Hepatocyte (in vitro differentiated cells): ENCODE data around the gene HNRNPLL. TPM values are rescaled to one million over a fixed set of nuclear protein-coding genes. Genes with fewer than 3 reads are reported as not detected.

Experiments used
- DNase-seq: peaks from one replicate; pipeline ENCODE4 v3.0.0-alpha.2; 2016; ENCODE audit warnings: low spot score
- H2AFZ ChIP-seq: fragments of 200-600 bp; sonication (generic); 2 replicates; pipeline ENCODE4 v1.6.0; 2016; ENCODE audit warnings: antibody characterized with exemption, mild to moderate bottlenecking
- H3K27ac ChIP-seq: fragments of 200-600 bp; sonication (generic); 2 replicates; pipeline ENCODE4 v1.5.1; 2016; ENCODE audit warnings: mild to moderate bottlenecking
- H3K27me3 ChIP-seq: fragments of 200-600 bp; sonication (generic); 2 replicates; pipeline ENCODE4 v1.6.1; 2016
- H3K36me3 ChIP-seq: fragments of 200-600 bp; sonication (generic); replicated peaks from 2 replicates; pipeline ENCODE4 v1.5.1; 2016; ENCODE audit warnings: low read depth; ENCODE audit not compliant: insufficient read depth
- H3K4me1 ChIP-seq: fragments of 200-600 bp; sonication (generic); 2 replicates; pipeline ENCODE4 v1.5.1; 2016; ENCODE audit warnings: mild to moderate bottlenecking, moderate library complexity; ENCODE audit not compliant: insufficient read depth
- H3K4me2 ChIP-seq: fragments of 200-600 bp; sonication (generic); 2 replicates; pipeline ENCODE4 v1.6.0; 2016
- H3K4me3 ChIP-seq: fragments of 200-600 bp; sonication (generic); 2 replicates; pipeline ENCODE4 v1.5.1; 2016; ENCODE audit warnings: mild to moderate bottlenecking
- H3K79me2 ChIP-seq: fragments of 200-600 bp; sonication (generic); 2 replicates; pipeline ENCODE4 v1.6.0; 2017; ENCODE audit warnings: mild to moderate bottlenecking
- H3K9me2 ChIP-seq: fragments of 200-600 bp; sonication (generic); replicated peaks from 2 replicates; pipeline ENCODE4 v1.6.0; 2017; ENCODE audit warnings: mild to moderate bottlenecking; ENCODE audit not compliant: insufficient read depth
- H3K9me3 ChIP-seq: fragments of 200-600 bp; sonication (generic); 2 replicates; pipeline ENCODE4 v1.5.1; 2016; ENCODE audit warnings: low read depth, mild to moderate bottlenecking
- H4K20me1 ChIP-seq: fragments of 200-600 bp; sonication (generic); 2 replicates; pipeline ENCODE4 v1.6.0; 2016; ENCODE audit warnings: mild to moderate bottlenecking; ENCODE audit not compliant: insufficient read depth, poor library complexity, severe bottlenecking
- EZH2 ChIP-seq: fragments of 200-600 bp; sonication (generic); IDR thresholded peaks from 2 replicates; pipeline ENCODE4 v1.6.1; 2016; ENCODE audit warnings: antibody characterized with exemption, mild to moderate bottlenecking, borderline replicate concordance
- EZH2phosphoT487 ChIP-seq: fragments of 200-600 bp; sonication (generic); IDR thresholded peaks from one replicate; pipeline ENCODE4 v1.6.1; 2018; ENCODE audit warnings: antibody characterized with exemption, mild to moderate bottlenecking, low read depth, moderate library complexity; ENCODE audit not compliant: unreplicated experiment, severe bottlenecking
- WGBS: methylation state at CpG from one replicate; pipeline ENCODE4 v1.1.6; 2016; ENCODE audit warnings: low lambda C conversion rate; ENCODE audit errors: missing lambda C conversion rate; 5-methylcytosine and 5-hydroxymethylcytosine counted together
- polyA plus RNA-seq: library from polyadenylated mRNA; unstranded; fragments of >200 nt; fragmentation: Nextera tagmentation; extraction: Ambion mirVana; gene quantifications from 2 replicates; pipeline ENCODE4 v1.2.1, GENCODE V29; 2016
- total RNA-seq: library from RNA; depleted of rRNA; stranded (reverse); fragments of >200 nt; gene quantifications from 2 replicates; pipeline ENCODE4 v1.2.3, GENCODE V29; 2014
- TF ChIP-seq, protein P1 (sequence below): fragments of 200-600 bp; sonication (generic); IDR thresholded peaks from 2 replicates; pipeline ENCODE4 v1.5.1; 2016; ENCODE audit warnings: antibody characterized with exemption, mild to moderate bottlenecking; ENCODE audit not compliant: poor library complexity

Gene HNRNPLL
- total and polyA plus RNA-seq, 2 experiments from 2014 or later, result 37.6 to 55.7 TPM

DNA sequence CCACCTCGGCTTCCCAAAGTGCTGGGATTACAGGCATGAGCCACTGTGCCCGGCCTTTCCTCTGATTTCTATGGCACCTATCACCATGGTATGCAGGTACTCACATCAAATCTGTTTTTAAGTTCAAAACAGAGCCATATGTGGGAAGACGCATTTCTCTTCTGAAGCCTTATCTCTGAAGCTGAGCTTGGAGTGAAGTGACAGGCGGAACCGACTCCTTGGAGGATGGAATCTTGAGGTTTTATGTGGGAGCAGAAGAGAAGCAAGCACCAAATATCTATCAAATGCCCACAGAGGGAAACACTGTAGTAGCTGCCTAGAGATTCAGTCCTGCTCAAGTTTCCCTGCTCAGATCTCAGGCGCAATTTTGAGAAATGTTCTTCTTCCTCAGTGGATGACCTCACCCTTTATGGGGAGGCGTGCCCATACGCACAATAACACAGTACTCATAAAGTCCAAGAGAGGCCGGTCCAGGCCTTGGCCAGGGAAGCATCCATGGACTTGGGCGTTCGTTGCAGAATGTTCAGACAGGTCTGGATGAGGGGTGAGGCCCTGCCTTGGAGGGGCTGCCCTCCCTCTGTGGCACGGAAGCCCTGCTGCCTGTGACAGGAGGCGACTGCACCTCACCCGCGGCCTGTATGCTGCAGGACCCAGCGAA, 67.9 kb downstream of the HNRNPLL start:
- no peak overlapping the region for H3K4me2 ChIP-seq
- H2AFZ ChIP-seq, result no peak overlapping the region
- H3K27me3 ChIP-seq, result no peaks in the 10 kb centered on the region
- no peaks in the 10 kb centered on the region for H3K36me3 ChIP-seq
- no peaks in the 10 kb centered on the region for H3K79me2 ChIP-seq
- no peak for DNase-seq
- H3K9me3 ChIP-seq, result no peaks in the 10 kb centered on the region
- H4K20me1 ChIP-seq, result no peaks in the 10 kb centered on the region
- 84% methylated on average over 16 of the region's 16 CpGs for WGBS
- no peak overlapping the region for H3K27ac ChIP-seq
- TF ChIP-seq EZH2, result no peak
- TF ChIP-seq, protein P1, sequence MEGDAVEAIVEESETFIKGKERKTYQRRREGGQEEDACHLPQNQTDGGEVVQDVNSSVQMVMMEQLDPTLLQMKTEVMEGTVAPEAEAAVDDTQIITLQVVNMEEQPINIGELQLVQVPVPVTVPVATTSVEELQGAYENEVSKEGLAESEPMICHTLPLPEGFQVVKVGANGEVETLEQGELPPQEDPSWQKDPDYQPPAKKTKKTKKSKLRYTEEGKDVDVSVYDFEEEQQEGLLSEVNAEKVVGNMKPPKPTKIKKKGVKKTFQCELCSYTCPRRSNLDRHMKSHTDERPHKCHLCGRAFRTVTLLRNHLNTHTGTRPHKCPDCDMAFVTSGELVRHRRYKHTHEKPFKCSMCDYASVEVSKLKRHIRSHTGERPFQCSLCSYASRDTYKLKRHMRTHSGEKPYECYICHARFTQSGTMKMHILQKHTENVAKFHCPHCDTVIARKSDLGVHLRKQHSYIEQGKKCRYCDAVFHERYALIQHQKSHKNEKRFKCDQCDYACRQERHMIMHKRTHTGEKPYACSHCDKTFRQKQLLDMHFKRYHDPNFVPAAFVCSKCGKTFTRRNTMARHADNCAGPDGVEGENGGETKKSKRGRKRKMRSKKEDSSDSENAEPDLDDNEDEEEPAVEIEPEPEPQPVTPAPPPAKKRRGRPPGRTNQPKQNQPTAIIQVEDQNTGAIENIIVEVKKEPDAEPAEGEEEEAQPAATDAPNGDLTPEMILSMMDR, result no peak
- TF ChIP-seq EZH2phosphoT487, result no peak
- no peaks in the 10 kb centered on the region for H3K4me1 ChIP-seq
- H3K4me3 ChIP-seq, result no peak overlapping the region
- no peaks in the 10 kb centered on the region for H3K9me2 ChIP-seq

DNA sequence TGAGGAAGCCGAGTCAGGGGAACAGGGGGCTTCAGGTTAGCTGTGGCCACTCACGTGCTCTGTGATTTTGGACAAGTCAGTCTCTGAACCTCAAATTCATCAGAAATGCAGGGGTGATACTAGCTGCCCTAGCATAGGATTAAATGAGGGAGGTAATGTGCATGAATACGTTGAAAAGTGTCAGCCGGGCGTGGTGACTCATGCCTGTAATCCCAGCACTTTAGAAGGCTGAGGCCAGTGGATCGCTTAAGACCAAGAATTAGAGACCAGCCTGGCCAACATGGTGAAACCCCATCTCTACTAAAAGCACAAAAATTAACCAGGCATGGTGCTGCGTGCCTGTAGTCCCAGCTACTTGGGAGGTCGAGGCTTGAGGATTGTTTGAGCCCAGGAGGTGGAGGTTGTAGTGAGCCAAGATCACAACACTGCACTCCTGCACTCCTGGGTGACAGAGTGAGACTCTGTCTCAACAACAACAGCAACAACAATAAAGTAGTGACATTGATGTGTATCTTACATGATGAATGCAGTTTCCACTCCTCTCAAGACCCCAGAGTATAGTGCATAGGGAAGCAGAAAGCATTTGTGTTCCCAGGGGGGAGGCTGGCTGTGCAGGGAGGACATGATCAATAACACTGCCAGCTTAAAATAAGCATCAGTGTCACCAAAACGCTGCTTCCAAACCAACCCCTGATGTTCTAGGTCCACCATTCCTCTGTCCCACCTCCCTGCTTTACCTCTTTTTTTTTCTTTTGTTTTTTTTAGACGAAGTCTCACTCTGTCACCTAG, 68.8 kb downstream of the HNRNPLL start:
- Histone ChIP-seq H3K27ac (no peak overlapping the region), H2AFZ (no peak overlapping the region), H3K4me3 (no peak overlapping the region), H3K27me3 (no peaks in the 10 kb centered on the region), H3K79me2 (no peaks in the 10 kb centered on the region), H3K4me2 (no peak overlapping the region), H4K20me1 (no peaks in the 10 kb centered on the region), H3K36me3 (no peaks in the 10 kb centered on the region), H3K4me1 (no peaks in the 10 kb centered on the region), H3K9me3 (no peaks in the 10 kb centered on the region), H3K9me2 (no peaks in the 10 kb centered on the region)
- DNase-seq, result no peak
- WGBS, result 75% methylated on average over 10 of the region's 10 CpGs
- TF ChIP-seq, protein P1, result no peak
- TF ChIP-seq EZH2phosphoT487 (no peak), EZH2 (no peak)

GRCh38 chr2:38533180-38533579, 69.5 kb downstream of the HNRNPLL start:
- Histone ChIP-seq H4K20me1 (no peaks in the 10 kb centered on the region), H3K9me3 (no peaks in the 10 kb centered on the region), H3K27ac (no peak overlapping the region), H2AFZ (no peak overlapping the region), H3K4me3 (no peak overlapping the region), H3K36me3 (no peaks in the 10 kb centered on the region), H3K27me3 (no peaks in the 10 kb centered on the region), H3K4me2 (no peak overlapping the region), H3K79me2 (no peaks in the 10 kb centered on the region), H3K9me2 (no peaks in the 10 kb centered on the region), H3K4me1 (no peaks in the 10 kb centered on the region)
- WGBS, result 91% methylated on average over 9 of the region's 9 CpGs
- TF ChIP-seq EZH2phosphoT487 (no peak), EZH2 (no peak)
- TF ChIP-seq, protein P1, result no peak
- DNase-seq, result no peak
